Measurements from ENCODE around the gene CPED1.
A peak's percentile ranks its signal among the peaks of the same experiment; 100 is the strongest.
"Not testable (repeated sequence)": the region's sequence is repeated elsewhere in the genome, so short reads cannot be mapped to it uniquely, and the experiment has no call there.

The CPED1 gene

GRCh38 chr7:121228779-121229178 lies 240.3 kb downstream of the CPED1 start:
- no peak for DNase-seq

GRCh38 chr7:121235201-121235600 lies 246.7 kb downstream of the CPED1 start:
- DNase-seq, result no peak

GRCh38 chr7:121237601-121238000 lies 249.1 kb downstream of the CPED1 start:
- DNase-seq, result no peak

DNA sequence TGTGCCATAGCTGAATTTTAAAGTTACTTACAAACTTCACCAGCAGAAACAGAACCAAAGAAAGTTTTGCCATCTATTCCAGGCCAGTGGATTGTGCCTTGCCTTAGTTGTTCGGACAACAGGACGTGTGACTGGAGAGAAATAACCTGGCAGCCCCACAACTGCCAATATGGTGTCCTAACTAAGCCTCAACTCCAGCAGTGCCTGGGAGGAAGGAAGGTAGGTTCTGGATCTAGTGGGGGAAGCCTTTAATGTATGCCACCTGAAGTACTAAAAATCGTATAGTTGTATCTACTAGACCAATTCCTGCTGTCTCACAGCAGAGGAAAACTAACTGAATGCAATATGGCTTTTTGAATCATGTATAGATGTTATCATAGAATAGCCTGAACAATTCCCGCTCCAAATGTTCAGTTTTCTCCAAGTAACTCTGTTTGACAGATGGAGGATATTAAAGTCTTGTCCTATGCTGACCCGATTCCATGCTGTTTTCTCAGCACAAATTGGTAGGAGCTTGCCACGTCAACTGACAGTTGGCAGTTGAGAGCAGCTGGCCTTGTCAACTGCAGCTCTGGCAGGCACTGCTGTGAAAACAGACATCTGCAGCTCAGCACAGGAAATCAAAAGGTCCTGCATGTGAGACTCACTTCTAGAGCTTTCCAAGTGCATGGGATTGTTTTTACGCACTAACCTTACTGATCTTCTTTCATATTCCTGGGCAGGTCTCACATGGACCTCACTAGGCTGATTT lies 255.8 kb downstream of the CPED1 start:
- DNase-seq, result peak in 8 of 58 donors; percentile 0 to 8 (median 2)

DNA sequence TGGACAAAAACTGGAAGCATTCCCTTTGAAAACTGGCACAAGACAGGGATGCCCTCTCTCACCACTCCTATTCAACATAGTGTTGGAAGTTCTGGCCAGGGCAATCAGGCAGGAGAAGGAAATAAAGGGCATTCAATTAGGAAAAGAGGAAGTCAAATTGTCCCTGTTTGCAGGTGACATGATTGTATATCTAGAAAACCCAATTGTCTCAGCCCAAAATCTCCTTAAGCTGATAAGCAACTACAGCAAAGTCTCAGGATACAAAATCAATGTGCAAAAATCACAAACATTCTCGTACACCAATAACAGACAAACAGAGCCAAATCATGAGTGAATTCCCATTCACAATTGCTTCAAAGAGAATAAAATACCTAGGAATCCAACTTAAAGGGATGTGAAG lies 262.9 kb downstream of the CPED1 start:
- not testable (repeated sequence) for DNase-seq

DNA sequence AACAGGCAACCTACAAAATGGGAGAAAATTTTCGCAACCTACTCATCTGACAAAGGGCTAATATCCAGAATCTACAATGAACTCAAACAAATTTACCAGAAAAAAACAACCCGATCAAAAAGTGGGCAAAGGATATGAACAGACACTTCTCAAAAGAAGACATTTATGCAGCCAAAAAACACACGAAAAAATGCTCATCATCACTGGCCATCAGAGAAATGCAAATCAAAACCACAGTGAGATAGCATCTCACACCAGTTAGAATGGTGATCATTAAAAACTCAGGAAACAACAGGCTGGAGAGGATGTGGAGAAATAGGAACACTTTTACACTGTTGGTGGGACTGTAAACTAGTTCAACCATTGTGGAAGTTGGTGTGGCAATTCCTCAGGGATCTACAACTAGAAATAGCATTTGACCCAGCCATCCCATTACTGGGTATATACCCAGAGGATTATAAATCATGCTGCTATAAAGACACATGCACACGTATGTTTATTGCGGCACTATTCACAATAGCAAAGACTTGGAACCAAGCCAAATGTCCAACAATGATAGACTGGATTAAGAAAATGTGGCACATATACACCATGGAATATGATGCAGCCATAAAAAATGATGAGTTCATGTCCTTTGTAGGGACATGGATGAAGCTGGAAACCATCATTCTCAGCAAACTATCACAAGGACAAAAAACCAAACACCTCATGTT lies 264.2 kb downstream of the CPED1 start:
- DNase-seq, result not testable (repeated sequence)

GRCh38 chr7:121259826-121260225 lies 271.3 kb downstream of the CPED1 start:
- DNase-seq, result no peak

- no peak for DNase-seq
Observed at GRCh38 chr7:121261207-121261884, 272.8 kb downstream of the CPED1 start.

- no peak for DNase-seq
Observed at GRCh38 chr7:121262221-121262620, 273.7 kb downstream of the CPED1 start.

- DNase-seq, result no peak
Observed at GRCh38 chr7:121262969-121263368, 274.5 kb downstream of the CPED1 start.

DNA sequence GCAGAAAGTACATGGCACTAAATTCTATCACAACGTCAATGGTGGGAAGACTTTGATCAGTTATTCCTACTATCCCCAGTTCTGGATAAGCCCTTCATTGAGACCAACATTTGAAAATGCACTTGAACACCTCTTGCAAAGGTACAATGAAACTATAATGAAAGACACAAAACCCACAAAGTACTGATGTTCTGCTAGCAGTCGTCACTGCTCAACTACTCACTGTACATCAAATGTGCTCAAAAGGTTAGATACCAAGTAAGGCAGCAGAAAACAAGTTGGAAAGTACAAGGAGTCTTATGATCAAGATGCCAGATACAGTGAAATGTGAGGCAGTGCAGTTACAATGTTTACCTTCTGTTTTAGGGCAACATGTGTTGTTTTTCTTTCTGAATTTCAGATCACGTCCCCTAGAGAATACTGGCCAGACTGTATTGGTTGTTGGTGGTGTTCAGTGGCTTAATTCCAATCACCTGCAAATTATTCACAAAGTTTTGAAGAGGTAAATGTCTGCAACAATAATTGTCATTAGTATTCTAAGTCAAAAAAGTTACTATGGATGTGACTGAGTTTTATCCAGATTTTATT lies 277.9 kb downstream of the CPED1 start:
- no peak for DNase-seq

- DNase-seq, result no peak
Observed at GRCh38 chr7:121267612-121268011, 279.1 kb downstream of the CPED1 start.

GRCh38 chr7:121269798-121270197 lies 281.3 kb downstream of the CPED1 start:
- DNase-seq, result no peak

GRCh38 chr7:121271098-121271497 lies 282.6 kb downstream of the CPED1 start:
- no peak for DNase-seq

GRCh38 chr7:121271916-121272315 lies 283.4 kb downstream of the CPED1 start:
- DNase-seq, result no peak

GRCh38 chr7:121272676-121273075 lies 284.2 kb downstream of the CPED1 start:
- no peak for DNase-seq

DNA sequence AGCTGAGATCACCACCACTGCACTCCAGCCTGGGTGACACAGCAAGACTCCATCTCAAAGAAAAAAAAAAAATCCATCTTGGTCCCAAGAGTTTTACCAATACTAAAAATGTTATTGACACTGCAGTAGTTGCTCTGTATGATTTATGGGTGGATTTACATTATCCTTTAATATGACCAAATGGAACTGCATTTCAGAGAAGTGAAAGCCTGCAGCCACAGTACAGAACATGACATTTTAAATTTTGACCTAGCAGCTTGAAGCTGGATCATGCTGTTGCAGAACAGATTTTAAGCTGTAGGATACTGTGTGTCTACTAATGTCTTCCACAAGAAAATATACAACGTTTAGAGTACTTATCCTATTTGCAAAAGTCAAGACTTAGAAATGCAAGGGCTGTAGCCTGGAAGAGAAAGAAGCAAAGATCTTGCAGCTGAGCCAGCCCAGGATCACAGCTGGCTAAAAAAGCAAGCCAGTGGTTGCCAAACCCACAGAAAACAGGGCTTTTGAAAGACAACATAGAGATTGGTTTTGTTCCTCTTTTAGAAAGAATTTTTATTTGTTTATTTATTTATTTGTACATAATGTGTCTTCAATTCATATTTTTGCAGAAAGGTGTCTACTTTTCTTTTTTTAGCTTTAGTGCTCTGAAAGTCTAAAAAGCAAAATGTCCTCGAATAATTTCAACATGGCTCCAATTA lies 285.1 kb downstream of the CPED1 start:
- DNase-seq, result no peak

DNA sequence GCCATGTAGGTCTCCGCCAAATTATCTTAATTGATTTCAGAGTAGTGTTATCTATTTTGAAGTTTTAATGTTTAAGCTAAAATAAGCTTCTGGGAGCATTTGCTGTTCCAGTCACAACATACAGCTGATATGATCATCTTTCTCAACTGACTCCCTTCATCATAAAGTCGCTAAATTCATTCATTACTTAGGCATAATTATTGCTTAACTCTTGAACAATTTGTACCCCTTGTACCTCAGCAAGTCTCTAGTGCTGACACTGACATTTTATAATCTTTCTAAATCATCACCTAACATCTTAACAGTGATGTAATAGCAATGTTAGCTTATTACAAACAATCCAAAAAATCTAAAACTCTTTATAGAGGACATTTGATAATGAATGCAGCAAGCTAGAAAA lies 286.0 kb downstream of the CPED1 start:
- DNase-seq, result no peak

DNA sequence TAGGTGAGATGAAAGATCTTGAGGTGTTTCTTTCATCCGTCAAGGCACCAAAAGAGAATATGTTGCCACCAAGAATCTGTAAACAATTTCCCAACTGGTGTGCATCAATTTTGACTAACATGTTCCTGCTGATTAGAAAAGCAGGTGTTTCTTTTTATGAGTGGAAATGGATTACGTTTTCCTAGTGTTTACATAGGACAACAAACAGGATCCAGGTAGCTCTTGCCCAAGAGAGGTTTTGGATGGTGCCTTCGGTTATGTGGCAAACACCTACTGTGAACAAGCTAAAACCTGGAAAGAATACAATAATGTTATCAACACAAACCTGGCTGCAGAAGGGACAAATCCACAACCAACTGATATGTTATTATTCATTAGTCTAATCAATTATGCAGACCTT lies 286.7 kb downstream of the CPED1 start:
- DNase-seq, result no peak

- DNase-seq, result no peak
Observed at GRCh38 chr7:121276313-121276712, 287.8 kb downstream of the CPED1 start.
